HCT116 (cell line): ENCODE data around the gene DDX10. TPM values are rescaled to one million over a fixed set of nuclear protein-coding genes. Genes with fewer than 3 reads are reported as not detected.
"Not testable (repeated sequence)": the region's sequence is repeated elsewhere in the genome, so short reads cannot be mapped to it uniquely, and the experiment has no call there.

Experiments used
- ATAC-seq: fragments of 200-7000 bp; cut with Tn5 transposase; 2 replicates; pipeline ENCODE4 v1.9.1; 2020; ENCODE audit warnings: mild to moderate bottlenecking, moderate library complexity
- BruUV-seq: library from RNA; stranded (reverse); fragments of 400-500 nt; replicated peaks from 2 replicates; lab custom pipeline; 2021; lab: Mats Ljungman, UMichigan
- CTCF ChIA-PET: fragments of 300-600 bp; sonication (Branson Sonifier 250); formaldehyde crosslinking; loops from one replicate; lab custom pipeline; 2021; ENCODE audit warnings: antibody characterized with exemption; lab: Charles Lee
- POLR2A ChIA-PET: fragments of 300-600, 350-600 bp; sonication (Branson Sonifier 250); formaldehyde crosslinking; loops from one replicate; lab custom pipeline; 2021; ENCODE audit warnings: antibody characterized with exemption; lab: Charles Lee
- RAD21 ChIA-PET, 2 experiments: fragments of 300-600 bp; sonication (Branson Sonifier 250); formaldehyde crosslinking; loops; one replicate each; lab custom pipeline; 2023; ENCODE audit warnings: low total read pairs in 2 of 2; ENCODE audit not compliant: uncharacterized antibody in 2 of 2, unreplicated experiment in 2 of 2, low non-redundant PET in 1 of 2; lab: Charles Lee
- DNase-seq: peaks from one replicate; pipeline ENCODE4 v3.0.0-alpha.2; 2010; ENCODE audit warnings: low read depth, low spot score
- H2AFZ ChIP-seq: fragments of 200-600 bp; shearing (Covaris generic), sonication (generic); 2 replicates; pipeline ENCODE4 v1.6.1; 2017; ENCODE audit warnings: low read depth, mixed run types, mixed read lengths, antibody characterized with exemption, low read length; ENCODE audit not compliant: poor library complexity, severe bottlenecking
- H3K27ac ChIP-seq: 2 replicates; pipeline ENCODE4 v1.5.1; 2012; ENCODE audit warnings: low read depth, low read length
- H3K27me3 ChIP-seq: fragments of 200-600 bp; sonication (generic); 2 replicates; pipeline ENCODE4 v1.6.1; 2016; ENCODE audit warnings: mixed run types, low read length, mixed read lengths; ENCODE audit not compliant: insufficient read depth
- H3K36me3 ChIP-seq, 2 experiments: fragments of 200-500 bp in 1 of 2; fragments of 200-600 bp in 1 of 2; sonication (Bioruptor generic) in 1 of 2; sonication (generic) in 1 of 2; 2 replicates each; pipeline versions ENCODE4 v1.5.1 to v1.6.1; 2014 to 2016; ENCODE audit warnings: low read length in 2 of 2, inconsistent platforms in 1 of 2, mixed read lengths in 1 of 2, mixed run types in 1 of 2; ENCODE audit not compliant: insufficient read depth in 2 of 2, control insufficient read depth in 1 of 2
- H3K4me1 ChIP-seq, 2 experiments: fragments of 200-600 bp in 1 of 2; sonication (generic) in 1 of 2; 2 replicates each; pipeline versions ENCODE4 v1.5.1 to v1.6.1; 2012 to 2017; ENCODE audit warnings: low read length in 2 of 2, inconsistent platforms in 1 of 2, mild to moderate bottlenecking in 1 of 2, mixed read lengths in 1 of 2, mixed run types in 1 of 2, moderate library complexity in 1 of 2; ENCODE audit not compliant: insufficient read depth in 2 of 2, control insufficient read depth in 1 of 2
- H3K4me2 ChIP-seq: fragments of 200-600 bp; sonication (generic); 2 replicates; pipeline ENCODE4 v1.6.1; 2017; ENCODE audit warnings: mixed run types, low read length, mixed read lengths
- H3K4me3 ChIP-seq, 2 experiments: fragments of 200-600 bp in 1 of 2; sonication (generic) in 1 of 2; replicated peaks in 1 of 2; 2 replicates each; pipeline ENCODE4 v1.5.1; 2011 to 2016; ENCODE audit warnings: low read length in 2 of 2, control low read depth in 1 of 2, low read depth in 1 of 2, mild to moderate bottlenecking in 1 of 2, mixed read lengths in 1 of 2, mixed run types in 1 of 2
- H3K79me2 ChIP-seq: fragments of 200-600 bp; sonication (generic); 2 replicates; pipeline ENCODE4 v1.6.1; 2017; ENCODE audit warnings: mild to moderate bottlenecking, mixed run types, low read length, moderate library complexity, mixed read lengths; ENCODE audit not compliant: insufficient read depth
- H3K9ac ChIP-seq: fragments of 200-600 bp; sonication (generic); 2 replicates; pipeline ENCODE4 v1.6.1; 2016; ENCODE audit warnings: low read length, mixed read lengths
- H3K9me2 ChIP-seq: fragments of 200-600 bp; sonication (generic), shearing (Covaris generic); 2 replicates; pipeline ENCODE4 v1.6.1; 2017; ENCODE audit warnings: mixed run types, mild to moderate bottlenecking, moderate library complexity; ENCODE audit not compliant: insufficient read depth
- H3K9me3 ChIP-seq, 2 experiments: fragments of 200-500 bp in 1 of 2; fragments of 200-600 bp in 1 of 2; sonication (Bioruptor generic) in 1 of 2; sonication (generic) in 1 of 2; 2 replicates each; pipeline ENCODE4 v1.6.1; 2014 to 2017; ENCODE audit warnings: low read length in 2 of 2, mixed read lengths in 2 of 2, inconsistent platforms in 1 of 2, low read depth in 1 of 2, mild to moderate bottlenecking in 1 of 2, mixed run types in 1 of 2, moderate library complexity in 1 of 2; ENCODE audit not compliant: control insufficient read depth in 1 of 2, insufficient read depth in 1 of 2
- H4K20me1 ChIP-seq: fragments of 200-600 bp; sonication (generic), shearing (Covaris generic); 2 replicates; pipeline ENCODE4 v1.6.1; 2017; ENCODE audit warnings: mixed run types, mild to moderate bottlenecking, moderate library complexity; ENCODE audit not compliant: insufficient read depth
- CEBPB ChIP-seq: IDR thresholded peaks from 2 replicates; pipeline ENCODE4 v1.6.1; 2012; ENCODE audit warnings: low read depth
- SIN3A ChIP-seq: IDR thresholded peaks from 2 replicates; pipeline ENCODE4 v1.6.1; 2012; ENCODE audit warnings: low read depth
- SP1 ChIP-seq: IDR thresholded peaks from 2 replicates; pipeline ENCODE4 v1.6.1; 2012; ENCODE audit warnings: low read depth
- TCF7L2 ChIP-seq: IDR thresholded peaks from 2 replicates; pipeline ENCODE4 v1.7.0; 2011; ENCODE audit warnings: borderline replicate concordance, inconsistent platforms; ENCODE audit not compliant: insufficient read depth, insufficient read length; ENCODE audit errors: extremely low read depth
- YY1 ChIP-seq: IDR thresholded peaks from 2 replicates; pipeline ENCODE4 v1.6.1; 2011; ENCODE audit warnings: low read length, low read depth, moderate library complexity, mild to moderate bottlenecking; ENCODE audit not compliant: insufficient replicate concordance; ENCODE audit errors: extremely low read depth
- intact Hi-C: fragments of 100-400 bp; cut with micrococcal nuclease; formaldehyde crosslinking; loops from 2 replicates; pipeline ENCODE4 v1.10.0; 2022
- total RNA-seq: library from RNA; stranded (reverse); gene quantifications from one replicate; pipeline ENCODE4 v1.2.1, GENCODE V29; 2021; ENCODE audit not compliant: unreplicated experiment
- TF ChIP-seq, protein P1 (sequence below): IDR thresholded peaks from 2 replicates; pipeline ENCODE4 v1.6.1; 2012; ENCODE audit warnings: low read depth
- TF ChIP-seq, protein P2 (sequence below), 3 experiments: fragments of 200-600 bp in 1 of 3; sonication (generic) in 1 of 3; IDR thresholded peaks in 2 of 3; conservative IDR thresholded peaks in 1 of 3; 2 replicates each; pipeline ENCODE4 v1.5.1; 2012 to 2017; ENCODE audit warnings: low read depth in 2 of 3, low read length in 2 of 3, antibody characterized with exemption in 1 of 3, borderline replicate concordance in 1 of 3, control low read depth in 1 of 3, mild to moderate bottlenecking in 1 of 3, mixed read lengths in 1 of 3, mixed run types in 1 of 3, moderate library complexity in 1 of 3; ENCODE audit not compliant: insufficient read depth in 1 of 3
- TF ChIP-seq, protein P3 (sequence below): IDR thresholded peaks from 2 replicates; pipeline ENCODE4 v1.6.1; 2012

The DDX10 gene
- total RNA-seq, 1 experiment from 2014 or later, result 66.5 TPM

DNA sequence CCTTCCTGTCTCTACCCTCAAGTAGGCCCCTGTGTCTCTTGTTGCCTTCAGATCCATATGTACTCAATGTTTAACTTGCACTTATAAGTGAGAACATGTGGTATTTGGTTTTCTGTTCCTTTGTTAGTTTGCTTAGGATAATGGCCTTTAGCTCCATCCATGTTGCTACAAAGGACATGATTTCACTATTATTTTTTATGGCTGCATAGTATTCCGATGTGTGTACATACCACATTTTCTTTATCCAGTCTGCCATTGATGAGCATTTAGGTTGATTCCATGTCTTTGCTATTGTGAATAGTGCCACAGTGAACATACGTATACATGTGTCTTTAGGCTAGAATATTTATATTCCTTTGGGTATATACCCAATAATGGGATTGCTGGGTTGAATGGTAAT lies 75.3 kb downstream of the DDX10 start:
- H3K27me3 ChIP-seq, H4K20me1 ChIP-seq, RAD21 ChIA-PET, H3K4me1 ChIP-seq, H3K36me3 ChIP-seq, POLR2A ChIA-PET, H3K4me2 ChIP-seq, CTCF ChIA-PET, H2AFZ ChIP-seq, BruUV-seq, intact Hi-C loops, H3K9me2 ChIP-seq, ATAC-seq, H3K27ac ChIP-seq, H3K9ac ChIP-seq, DNase-seq, H3K4me3 ChIP-seq, H3K9me3 ChIP-seq: not testable (repeated sequence)
- H3K79me2 ChIP-seq, result peaks cover 85% of the 10 kb centered on the region

DNA sequence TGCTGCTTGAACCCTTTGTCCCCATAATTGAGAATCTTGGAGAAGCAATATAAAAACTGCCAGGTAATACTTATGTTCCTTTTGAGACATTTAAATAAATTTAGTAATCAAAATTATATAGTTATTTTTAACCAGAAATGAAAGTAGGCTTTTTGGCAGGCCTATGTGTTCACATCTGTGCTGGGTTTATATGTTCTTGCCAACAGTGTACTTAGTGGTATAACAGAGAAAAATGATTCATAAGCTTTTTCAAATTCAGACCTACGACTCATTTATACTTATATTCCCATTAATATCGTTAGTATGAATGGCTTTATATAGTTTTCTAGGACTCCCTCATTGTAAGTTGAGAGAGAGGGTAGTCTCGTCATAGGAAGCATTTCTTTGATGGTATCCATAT lies 79.0 kb downstream of the DDX10 start:
- DNase-seq (no peak), ATAC-seq (no peak)
- Histone ChIP-seq H3K27ac (no peak overlapping the region), H3K36me3 (no peaks in the 10 kb centered on the region; a peak in 1 of 4 replicates), H3K4me1 (no peaks in the 10 kb centered on the region), H3K9me3 (no peaks in the 10 kb centered on the region; a peak in 1 of 4 replicates), H3K4me2 (no peak overlapping the region), H3K9ac (no peak overlapping the region), H3K9me2 (no peaks in the 10 kb centered on the region), H2AFZ (no peak overlapping the region), H3K4me3 (no peak overlapping the region), H4K20me1 (no peaks in the 10 kb centered on the region), H3K79me2 (peaks cover 75% of the 10 kb centered on the region), H3K27me3 (no peaks in the 10 kb centered on the region)
- ChIA-PET RAD21 (no interaction called here), POLR2A (no interaction called here), CTCF (interaction anchor here (1.7 kb wide), 1 partner anchor 9 kb away, joined by 6 read pairs; no protein-coding TSS in a partner anchor)
- intact Hi-C loops, result no loop called here
- BruUV-seq, result no TSS peak
- TF ChIP-seq, protein P1, sequence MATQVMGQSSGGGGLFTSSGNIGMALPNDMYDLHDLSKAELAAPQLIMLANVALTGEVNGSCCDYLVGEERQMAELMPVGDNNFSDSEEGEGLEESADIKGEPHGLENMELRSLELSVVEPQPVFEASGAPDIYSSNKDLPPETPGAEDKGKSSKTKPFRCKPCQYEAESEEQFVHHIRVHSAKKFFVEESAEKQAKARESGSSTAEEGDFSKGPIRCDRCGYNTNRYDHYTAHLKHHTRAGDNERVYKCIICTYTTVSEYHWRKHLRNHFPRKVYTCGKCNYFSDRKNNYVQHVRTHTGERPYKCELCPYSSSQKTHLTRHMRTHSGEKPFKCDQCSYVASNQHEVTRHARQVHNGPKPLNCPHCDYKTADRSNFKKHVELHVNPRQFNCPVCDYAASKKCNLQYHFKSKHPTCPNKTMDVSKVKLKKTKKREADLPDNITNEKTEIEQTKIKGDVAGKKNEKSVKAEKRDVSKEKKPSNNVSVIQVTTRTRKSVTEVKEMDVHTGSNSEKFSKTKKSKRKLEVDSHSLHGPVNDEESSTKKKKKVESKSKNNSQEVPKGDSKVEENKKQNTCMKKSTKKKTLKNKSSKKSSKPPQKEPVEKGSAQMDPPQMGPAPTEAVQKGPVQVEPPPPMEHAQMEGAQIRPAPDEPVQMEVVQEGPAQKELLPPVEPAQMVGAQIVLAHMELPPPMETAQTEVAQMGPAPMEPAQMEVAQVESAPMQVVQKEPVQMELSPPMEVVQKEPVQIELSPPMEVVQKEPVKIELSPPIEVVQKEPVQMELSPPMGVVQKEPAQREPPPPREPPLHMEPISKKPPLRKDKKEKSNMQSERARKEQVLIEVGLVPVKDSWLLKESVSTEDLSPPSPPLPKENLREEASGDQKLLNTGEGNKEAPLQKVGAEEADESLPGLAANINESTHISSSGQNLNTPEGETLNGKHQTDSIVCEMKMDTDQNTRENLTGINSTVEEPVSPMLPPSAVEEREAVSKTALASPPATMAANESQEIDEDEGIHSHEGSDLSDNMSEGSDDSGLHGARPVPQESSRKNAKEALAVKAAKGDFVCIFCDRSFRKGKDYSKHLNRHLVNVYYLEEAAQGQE, result no peak
- TF ChIP-seq, protein P2, sequence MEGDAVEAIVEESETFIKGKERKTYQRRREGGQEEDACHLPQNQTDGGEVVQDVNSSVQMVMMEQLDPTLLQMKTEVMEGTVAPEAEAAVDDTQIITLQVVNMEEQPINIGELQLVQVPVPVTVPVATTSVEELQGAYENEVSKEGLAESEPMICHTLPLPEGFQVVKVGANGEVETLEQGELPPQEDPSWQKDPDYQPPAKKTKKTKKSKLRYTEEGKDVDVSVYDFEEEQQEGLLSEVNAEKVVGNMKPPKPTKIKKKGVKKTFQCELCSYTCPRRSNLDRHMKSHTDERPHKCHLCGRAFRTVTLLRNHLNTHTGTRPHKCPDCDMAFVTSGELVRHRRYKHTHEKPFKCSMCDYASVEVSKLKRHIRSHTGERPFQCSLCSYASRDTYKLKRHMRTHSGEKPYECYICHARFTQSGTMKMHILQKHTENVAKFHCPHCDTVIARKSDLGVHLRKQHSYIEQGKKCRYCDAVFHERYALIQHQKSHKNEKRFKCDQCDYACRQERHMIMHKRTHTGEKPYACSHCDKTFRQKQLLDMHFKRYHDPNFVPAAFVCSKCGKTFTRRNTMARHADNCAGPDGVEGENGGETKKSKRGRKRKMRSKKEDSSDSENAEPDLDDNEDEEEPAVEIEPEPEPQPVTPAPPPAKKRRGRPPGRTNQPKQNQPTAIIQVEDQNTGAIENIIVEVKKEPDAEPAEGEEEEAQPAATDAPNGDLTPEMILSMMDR (IDR thresholded peaks at IDR 0.05 in 2 of 3, conservative IDR thresholded peaks at IDR 0.05 in 1 of 3; ENCODE audit: borderline replicate concordance in 1 of 3, insufficient read depth in 1 of 3, low read depth in 2 of 3, low read length in 2 of 3), result no peak
- TF ChIP-seq TCF7L2, result no peak
- TF ChIP-seq SP1, result no peak
- TF ChIP-seq SIN3A, result no peak
- TF ChIP-seq YY1, result no peak
- TF ChIP-seq, protein P3, sequence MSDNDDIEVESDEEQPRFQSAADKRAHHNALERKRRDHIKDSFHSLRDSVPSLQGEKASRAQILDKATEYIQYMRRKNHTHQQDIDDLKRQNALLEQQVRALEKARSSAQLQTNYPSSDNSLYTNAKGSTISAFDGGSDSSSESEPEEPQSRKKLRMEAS, result no peak
- TF ChIP-seq CEBPB, result no peak
